Right forelimb (tissue), 1 donor: ENCODE data around the gene YY1.
A peak's percentile ranks its signal among the peaks of the same experiment; 100 is the strongest.
"Not testable (repeated sequence)": the region's sequence is repeated elsewhere in the genome, so short reads cannot be mapped to it uniquely, and the experiment has no call there.

Experiments
- DNase-seq: peaks from one replicate; pipeline ENCODE4 v3.0.0-alpha.2; 2018

Gene YY1

DNA sequence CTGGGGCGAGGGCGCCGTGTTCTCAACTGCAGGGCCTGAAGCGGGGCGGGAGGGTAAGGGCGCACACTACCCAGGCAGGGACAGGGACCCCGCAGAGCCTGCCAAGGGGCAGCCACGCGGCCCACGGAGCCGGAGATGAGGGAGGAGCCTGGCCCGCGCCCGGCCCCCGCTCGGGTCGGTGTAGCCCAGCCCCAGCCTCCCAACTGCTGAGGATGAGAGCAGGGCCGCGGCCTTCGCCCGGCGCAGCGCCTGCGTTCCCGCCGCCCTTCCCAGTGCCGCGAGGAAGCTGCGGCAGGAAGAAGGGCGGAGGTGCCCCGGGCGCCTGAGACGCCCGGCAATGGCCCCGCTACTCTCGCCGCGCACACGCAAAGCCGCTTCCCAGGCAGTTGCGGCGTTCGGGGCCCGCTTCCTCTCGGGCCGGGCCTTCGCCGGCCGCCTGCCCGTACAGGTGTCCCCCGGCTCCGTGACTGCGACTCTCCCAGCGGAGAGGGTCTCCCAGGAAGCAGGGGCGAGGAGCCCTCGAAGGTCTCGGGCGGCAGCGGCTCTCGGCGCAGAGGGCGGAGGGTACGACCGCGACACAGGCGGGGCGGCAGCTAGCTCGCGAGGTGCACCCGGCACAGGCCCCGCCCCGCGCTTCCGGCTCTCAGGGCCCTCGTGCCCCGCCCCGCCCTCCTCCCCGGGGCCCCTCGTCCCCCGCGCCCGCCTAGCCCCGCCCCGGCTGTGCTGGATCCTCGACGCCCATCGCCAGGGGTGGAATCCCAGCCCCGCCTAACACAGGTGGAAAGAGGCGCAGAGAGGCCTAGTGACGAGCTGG, 24.8 kb upstream of the YY1 start:
- peak; percentile 88 for DNase-seq

DNA sequence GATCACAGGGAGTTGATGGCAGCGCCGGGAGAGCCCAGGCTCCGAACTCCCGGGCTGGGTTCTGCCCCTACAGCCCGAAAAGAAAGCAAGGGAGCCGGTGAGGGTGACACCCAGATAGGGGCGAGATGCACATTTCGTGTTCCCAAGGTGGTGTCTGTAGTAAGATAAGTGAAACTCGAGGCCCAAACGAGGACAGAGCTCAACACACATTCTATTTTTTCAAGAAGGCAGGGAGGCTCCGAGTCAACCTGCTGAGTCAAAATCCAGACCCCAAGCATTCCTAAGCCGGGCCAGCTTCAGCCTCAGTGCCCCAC, 24.2 kb upstream of the YY1 start:
- DNase-seq = no peak

DNA sequence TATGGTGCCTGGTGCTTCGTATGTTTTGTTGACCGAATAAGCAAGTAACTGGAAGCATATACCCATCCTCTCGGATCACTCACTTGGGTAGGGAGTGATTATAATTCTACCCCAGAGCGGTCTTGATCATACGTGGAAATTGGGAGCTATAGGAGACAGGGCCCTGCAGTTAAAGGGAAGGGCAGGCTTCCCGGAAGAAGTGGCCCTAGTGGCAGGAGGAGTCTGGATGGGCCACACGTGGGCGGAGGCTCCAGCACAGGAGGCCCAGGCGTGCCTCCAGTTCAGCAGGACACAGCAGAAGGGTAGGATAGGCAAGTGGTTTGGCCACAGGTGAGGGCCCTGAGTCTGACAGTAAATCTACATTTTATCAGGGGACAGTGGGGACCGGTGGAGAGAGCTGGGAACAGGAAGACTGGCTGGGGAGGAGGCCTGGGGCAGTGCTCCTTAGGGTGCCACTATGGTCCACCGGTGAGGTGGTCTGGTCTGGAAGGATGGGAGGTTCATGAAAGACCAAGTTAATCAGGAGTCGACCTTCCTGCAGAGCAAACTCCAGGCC, 23.5 kb upstream of the YY1 start:
- no peak for DNase-seq

DNA sequence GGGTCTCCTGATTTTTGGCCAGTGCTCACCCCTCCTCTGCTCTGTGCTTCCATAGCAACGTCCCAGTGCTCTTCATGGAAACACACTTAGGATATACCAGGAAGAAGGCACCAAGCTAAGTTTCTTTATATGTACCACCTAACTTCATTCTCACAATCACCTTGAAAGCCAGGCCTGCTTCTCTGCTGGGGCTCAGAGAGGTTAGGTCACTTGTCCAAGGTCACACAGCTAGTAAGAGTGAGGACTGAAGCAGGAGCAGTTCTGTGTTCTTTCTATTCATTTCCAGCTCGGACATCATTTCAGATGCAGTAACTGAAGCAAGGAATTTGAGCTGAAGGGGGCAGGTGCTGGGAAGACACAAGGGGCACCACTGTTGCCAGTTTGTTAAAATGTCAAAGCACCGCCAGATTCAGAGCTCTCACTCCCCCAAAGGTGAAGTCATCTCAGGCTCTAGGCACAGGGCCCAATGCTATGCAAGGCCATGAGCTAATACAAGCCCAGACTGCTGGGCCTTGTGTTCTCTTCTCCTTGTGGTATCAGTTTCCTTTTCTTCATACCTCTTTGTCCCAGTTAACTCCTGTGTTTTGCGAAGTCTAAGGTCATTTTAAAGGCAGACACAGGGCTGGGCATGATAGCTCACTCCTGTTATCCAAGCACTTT, 19.7 kb upstream of the YY1 start:
- DNase-seq = no peak

DNA sequence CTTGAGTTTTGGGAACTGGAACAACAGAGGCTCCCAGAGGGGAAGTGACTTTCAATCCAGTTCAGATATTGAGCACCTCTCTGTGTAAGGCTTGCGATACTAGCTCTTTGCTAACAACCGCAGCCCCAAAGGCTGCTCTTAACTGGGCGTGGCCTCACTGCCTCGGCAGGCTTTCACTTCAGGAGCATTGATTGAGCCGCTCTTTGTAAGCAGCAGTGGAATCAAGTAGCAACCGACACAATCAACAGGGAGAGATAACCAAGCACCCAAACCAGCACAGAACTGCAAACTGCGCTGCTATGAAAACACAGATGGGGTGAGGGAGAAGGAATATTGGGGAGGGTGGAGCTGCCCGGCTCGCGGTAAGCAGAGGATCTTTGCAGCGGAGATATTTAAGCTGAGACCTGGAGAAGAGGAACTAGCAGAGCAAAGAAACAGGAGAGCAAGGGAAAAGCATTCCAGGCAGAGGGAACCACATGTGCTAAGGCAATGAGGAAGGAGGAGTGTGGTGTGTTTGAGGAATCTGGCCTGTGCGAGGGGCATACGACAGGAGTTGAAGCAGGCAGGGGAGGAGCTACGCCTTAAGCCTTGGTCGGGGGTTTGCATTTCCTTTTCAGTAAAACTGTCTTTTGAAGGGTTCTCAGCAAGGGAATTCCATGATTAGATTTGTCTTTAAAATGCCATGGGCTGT, 17.3 kb upstream of the YY1 start:
- peak; percentile 60 for DNase-seq

DNA sequence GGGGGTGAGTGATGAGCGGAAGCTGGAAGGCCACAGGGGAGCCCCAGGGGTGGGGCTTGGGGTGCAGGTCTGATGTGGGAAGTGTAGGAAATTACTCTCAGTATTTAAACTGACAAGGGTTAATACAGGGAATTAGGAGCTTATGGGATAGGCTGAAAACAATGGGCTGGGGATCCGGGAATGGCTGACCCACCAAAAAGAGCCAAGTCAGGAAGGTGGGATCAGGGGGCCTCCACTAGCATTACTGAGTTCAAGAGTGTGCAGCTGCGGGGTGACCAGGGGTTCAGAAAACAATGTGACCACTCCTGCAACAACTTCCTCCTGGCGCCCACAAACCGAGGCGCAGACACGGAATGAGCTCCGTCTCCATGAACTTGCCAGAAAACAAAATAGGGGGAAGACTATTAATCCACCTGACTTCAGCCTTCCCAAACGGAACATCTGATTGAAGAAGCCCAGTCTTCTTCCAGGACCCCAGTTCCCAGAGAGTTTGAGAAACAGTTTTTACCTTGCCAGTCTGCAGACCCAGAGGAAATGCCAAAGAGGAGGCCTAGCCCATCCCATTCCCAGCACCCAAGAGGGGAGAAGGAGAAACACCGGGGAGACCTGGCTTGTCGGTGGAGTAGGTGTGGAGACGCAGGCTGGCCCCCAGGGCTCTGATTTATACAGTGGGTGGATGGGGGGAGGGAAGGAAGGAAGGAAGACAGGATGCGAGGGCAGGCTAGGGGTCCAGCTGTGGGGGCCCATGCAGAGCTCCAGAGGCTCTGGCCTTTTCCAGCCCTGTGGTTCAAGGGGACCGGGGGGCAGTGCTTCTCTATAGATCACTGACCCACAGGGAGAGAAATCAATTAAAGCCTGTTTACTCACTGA, 16.5 kb upstream of the YY1 start:
- DNase-seq = no peak

DNA sequence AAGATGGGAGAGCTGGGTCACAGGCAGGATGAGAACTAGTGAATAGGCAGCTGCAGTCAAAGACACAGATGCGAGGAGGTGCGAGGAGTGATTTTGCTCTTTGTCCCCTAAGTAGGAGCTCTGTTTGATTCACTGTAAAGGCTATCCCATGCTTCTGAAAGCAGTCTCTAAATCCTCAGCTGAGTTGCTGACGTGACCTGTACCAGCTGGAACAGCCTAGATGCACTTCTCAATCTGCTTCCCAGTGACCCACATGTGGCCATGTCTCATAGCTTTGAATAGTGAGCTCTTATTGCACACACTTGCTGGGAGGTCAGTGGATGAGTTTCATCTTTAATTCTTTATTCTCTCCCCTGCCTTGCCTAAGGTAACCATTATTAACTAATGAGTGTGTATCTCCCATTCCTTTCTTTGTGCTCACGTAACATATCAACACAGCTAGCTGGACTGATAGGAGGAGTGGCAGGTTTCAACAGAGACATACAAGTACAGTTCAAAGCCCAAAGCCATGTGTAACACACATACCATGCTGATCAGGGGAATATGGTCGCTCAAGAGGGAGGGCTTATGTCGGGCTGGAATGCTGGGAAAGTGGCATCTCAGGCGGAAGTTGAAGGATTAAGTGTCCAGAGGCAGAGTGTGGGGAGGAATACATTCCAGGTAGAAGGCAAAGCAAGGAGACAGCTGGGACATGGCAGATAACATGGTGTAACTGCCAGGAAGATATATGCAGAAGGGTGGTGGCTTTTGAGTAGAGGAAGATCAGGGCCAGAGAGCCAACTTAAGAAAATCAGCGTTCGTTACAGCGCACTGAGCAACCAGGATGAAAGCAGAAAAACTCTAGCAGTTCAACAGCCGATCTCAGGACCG, 15.4 kb upstream of the YY1 start:
- DNase-seq = no peak

DNA sequence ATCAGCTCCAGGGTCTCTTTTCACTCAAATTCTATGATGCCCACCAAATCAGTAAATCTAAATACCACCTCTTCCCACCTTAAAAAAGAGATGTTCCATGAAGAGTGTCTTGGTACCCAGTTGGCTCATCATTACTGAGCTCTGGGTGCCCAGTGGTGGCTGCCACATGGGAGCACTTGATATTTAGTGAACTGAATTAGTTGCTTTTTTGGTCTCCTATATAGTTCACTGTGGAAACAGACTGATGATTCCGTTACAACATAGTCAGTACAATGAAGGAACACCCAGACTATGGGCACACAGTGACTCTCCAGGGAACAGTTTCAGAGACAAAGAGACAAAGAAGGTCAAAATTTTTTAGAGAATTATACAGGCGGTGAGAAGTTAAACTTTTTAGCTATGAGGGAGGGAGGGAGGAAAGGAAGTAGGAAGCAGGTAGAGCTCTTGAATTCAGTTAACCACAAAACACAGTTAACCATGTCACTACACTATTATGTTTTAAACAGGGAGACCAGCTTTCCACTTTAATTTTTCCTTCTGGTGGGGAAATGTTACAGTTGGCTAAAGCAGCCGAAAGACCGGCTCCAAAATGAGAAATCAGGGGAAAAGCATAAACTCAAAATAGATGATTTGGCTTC, 14.6 kb upstream of the YY1 start:
- DNase-seq = no peak

DNA sequence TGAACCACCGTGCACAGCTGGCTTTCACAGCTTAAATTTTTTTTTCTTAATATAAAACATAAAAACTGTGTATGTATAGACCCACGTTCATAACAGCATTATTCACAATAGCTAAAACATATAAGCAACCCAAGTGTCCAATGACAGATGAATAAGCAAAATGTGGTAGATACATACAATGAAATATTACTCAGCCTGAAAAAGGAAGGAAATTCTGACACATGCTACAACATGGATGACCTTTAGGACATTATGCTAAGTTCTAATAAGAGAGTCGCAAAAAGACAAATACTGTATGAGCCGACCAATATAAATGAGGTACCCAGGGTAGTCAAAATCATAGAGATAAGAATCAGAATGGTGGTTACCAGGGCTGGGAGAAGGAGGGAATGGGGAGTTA, 13.8 kb upstream of the YY1 start:
- DNase-seq = no peak

DNA sequence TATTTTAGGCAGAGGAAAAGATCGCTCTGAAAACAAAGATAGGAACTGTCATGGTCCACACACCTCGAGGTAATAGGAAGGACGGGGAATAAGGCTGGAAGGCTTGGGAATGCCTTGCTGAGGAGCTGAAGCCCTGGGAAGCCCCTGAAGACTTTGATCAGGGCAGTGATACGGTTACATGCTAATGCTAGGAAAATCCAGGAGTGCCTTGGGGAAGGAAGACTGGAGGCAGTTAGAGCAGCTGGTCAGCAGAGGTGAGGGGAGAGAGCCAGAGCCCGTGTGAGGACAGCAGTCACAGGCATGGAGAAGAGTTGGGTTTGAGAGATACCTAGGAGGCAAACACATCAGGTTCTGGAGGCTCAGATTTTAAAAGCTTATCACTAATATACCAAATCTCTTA, 8.6 kb upstream of the YY1 start:
- no peak for DNase-seq

DNA sequence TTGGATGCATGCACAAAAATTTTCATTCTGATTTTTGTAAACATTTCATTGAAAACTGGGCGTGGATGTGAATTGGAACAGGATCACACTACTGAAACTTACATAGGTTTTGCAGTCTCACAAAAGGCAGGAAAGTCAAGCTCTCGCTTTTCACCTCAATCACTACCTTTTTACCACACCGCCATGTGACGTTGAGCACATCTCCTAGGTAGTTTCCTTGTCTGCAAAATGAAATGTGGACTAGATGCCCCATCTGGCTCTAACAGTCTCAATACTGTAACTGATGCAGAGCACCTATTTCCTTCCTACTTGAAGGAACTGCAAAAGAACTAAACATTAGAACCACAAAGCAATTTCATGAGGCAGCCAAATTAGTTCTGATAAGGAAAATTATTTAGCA, 4.4 kb upstream of the YY1 start:
- no peak for DNase-seq

DNA sequence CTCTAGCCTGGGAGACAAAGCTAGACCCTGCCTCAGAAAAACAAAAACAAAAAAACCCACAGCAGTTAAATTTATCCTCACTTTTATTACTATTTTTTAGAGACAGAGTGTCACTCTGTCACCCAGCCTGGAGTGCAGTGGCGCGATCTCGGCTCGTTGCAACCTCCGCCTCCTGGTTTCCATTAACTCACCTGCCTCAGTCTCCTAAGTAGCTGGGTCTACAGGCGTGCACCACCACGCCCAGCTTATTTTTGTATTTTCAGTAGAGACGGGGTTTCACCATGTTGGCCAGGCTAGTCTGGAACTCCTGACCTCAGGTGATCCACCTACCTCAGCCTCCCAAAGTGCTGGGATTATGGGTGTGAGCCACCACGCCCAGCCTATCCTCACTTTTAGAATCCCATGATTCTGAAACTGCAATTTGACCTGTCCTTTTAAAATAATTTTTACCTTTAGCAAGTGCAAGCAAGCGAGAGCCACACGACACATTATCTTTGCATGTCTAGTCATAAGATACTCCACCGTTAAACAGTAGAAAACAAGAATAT, 2.6 kb upstream of the YY1 start:
- DNase-seq = not testable (repeated sequence)

DNA sequence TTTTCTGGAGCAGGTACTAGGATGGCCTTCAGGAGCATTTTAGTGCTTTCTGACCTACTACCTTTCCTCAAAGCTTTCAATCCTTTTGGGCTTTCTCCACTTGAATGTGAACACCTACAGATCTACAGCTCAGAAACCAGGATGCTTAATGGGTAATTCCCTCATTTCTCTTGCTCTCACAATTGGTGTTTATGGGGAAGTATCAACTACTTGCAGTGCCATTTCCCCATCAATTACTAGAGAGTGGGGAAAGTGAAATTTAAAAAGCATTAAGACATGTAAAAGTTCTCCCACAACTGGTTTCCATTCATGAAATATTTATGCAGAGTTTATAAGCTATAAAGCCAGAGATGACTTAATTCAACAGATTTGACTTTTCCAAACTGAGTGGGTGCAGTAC, 2.1 kb upstream of the YY1 start:
- DNase-seq = no peak

DNA sequence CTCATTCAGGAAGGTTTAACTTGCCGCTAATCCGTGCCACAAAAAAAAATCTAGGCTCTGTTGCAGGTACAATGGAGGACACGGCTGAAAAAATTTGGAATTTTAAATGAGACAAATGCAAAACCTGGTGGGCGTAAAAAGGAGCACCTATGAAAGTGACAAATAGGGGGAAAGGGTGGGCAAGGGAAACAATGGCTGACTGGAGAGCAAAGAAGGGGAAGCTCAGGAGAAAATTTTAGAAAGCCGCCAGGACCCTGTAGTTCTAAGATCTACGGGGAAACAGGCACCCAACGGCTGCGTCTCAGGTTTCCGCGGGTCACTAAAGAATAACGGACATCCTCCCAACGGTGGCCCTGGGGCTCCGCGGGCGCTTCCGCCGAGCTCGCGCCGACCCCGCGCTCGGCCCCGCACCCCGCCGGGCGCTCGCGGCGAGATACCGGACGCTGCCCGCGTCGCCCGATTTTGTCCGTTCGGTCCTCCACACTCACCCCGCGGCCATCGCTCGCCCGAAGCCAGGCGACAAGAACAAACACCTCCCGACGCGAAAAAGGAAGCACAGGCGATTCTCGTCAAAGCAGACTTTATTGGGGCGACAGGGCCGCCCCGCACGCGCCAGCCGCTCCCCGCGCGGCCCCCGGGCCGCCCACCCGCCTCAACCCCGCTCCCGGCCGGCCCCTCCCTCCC, 1.1 kb upstream of the YY1 start:
- peak; percentile 68 for DNase-seq

DNA sequence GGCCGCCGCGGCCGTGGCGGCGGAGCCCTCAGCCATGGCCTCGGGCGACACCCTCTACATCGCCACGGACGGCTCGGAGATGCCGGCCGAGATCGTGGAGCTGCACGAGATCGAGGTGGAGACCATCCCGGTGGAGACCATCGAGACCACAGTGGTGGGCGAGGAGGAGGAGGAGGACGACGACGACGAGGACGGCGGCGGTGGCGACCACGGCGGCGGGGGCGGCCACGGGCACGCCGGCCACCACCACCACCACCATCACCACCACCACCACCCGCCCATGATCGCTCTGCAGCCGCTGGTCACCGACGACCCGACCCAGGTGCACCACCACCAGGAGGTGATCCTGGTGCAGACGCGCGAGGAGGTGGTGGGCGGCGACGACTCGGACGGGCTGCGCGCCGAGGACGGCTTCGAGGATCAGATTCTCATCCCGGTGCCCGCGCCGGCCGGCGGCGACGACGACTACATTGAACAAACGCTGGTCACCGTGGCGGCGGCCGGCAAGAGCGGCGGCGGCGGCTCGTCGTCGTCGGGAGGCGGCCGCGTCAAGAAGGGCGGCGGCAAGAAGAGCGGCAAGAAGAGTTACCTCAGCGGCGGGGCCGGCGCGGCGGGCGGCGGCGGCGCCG, 381 bp downstream of the YY1 start:
- peak; percentile 51 for DNase-seq

DNA sequence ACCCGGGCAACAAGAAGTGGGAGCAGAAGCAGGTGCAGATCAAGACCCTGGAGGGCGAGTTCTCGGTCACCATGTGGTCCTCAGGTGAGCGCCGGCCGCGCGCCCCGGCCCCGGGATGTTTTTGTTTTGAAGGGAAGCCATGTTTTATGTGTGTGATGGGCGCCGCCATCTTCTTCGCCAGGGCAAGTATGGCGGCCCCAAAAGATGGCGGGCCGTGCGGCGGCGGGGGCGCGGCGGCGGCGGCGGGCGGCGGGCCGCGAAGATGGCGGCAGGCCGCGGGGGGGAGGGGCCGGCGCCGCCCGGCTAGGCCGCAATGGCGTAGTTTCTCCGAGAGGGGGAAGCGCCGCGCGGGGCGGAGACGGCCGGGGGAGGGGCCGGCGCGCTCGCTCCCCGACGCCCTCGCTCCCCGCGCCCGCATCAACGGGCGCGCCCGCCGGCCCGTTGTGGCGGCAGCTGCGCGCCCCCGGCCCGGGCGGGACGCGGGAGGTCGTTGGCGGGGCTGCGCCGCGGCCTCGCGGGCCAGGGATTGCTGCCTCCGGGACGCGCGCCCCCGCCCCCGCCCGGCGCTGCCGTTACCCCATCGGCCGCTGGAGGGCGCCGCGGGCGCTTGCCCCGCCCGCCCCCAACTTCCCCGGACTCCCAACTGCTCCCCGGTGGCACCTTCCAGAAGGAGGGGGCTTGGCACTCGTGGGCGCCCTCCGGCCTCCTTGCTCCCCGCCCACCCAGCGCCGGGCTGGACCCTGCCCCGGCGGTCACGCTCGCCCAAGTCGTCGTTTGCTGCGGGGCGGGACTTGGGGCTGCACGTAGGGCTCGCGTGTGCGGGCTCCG, 1.1 kb downstream of the YY1 start:
- DNase-seq = peak; percentile 91

DNA sequence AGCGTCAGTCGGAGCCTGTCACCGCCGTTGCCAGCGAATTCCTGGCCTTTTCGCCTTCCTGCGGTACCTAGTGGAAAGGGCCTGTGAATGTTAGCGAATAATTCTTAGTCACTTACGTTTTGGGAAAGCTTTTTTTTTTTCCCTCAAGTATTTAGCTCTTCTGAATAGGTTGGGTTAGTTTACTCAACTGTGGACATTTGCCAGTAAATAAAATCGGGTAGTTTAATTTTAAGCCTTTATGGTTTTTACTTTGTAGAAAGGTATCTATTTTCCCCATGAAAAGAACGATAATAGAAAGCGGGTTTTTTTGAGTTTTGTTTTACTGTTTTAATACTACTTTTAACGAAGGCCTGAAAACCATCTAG, 1.7 kb downstream of the YY1 start:
- DNase-seq = no peak

DNA sequence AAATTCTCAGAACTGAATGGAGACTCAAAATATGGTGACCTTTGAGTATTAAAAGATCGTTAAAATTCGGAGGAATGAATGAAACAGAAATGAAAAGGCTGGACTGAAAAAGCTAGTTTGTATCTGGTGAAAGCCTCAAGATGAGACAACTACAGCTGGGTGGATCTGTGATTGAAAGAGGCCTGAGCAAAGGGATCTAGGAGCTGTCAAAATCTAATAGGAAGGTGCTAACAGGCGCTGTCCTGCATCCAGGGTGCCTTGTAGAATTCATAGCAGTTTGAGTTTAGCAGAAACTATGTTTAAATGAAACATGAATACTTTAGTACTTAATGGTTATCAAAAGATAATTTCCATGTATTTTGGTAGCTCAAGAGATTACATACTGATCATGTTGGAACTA, 2.3 kb downstream of the YY1 start:
- no peak for DNase-seq

DNA sequence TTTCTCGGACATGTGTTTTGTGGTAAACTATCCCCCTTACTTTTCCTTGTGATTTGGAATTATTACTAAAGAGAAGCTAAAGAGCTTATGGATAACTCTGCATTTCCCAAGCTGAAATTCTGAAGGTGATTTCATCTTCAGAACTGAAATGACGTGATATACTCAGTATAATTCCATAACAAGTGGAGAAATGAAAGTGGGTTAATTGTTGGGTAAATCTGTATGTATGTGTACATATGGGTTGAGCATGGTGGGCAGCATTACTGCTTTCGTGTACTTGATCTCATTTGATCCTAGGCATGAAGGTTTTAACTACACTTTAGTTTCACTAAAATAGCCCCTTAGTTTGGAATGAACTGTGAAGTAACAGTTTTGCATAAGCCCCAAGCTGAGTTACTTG, 4.1 kb downstream of the YY1 start:
- no peak for DNase-seq
